G401.6 (cell line): Measurements from ENCODE around the gene SREBF2.

Experiments
- FAIRE-seq: peaks from 2 replicates; lab custom pipeline; 2012; peaks lifted over from hg19 to GRCh38; lab: Jason Lieb, UNC

The SREBF2 gene

DNA sequence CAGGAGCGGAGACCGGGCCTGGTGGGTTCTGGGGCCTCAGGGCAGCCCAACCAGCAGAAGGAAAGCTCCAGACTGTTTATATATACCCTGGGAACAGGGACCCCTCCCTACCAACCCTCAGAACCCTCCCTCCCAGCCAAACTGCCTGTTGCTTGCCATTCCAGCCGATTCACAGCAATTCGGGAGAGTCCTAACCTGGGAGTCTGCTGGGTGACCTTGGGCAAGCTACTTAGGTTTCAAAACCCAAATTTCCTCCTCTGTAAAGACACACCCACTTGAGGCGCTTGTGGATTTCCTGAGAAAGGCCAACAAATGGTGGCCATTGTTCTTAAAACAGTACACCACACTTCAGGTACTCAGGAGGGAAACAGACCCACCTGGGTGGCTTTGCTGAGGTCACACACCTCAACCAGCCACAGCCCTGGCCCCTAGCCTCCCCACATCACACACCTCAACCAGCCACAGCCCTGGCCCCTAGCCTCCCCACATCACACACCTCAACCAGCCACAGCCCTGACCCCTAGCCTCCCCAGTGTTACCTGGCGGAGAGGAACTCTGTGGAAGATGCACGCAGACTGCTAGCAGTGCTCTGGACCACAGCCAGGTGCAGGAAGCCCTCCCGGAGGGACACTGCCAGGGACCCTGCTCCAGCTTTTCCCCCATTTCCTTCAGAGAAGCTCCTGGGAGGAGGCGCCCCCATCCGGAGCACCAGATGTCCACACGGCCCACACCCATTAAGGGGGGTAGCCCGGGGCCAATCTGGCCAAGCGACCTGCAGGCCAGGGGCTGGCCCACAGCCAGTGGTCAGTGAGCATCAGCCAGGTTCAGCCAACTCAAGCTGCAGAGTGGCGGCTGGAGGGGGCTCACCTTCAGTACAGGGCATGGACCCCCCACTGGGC is 75.8 kb downstream of the SREBF2 start:
- no peak for FAIRE-seq

GRCh38 chr22:41909310-41910049 is 76.6 kb downstream of the SREBF2 start:
- FAIRE-seq: no peak

DNA sequence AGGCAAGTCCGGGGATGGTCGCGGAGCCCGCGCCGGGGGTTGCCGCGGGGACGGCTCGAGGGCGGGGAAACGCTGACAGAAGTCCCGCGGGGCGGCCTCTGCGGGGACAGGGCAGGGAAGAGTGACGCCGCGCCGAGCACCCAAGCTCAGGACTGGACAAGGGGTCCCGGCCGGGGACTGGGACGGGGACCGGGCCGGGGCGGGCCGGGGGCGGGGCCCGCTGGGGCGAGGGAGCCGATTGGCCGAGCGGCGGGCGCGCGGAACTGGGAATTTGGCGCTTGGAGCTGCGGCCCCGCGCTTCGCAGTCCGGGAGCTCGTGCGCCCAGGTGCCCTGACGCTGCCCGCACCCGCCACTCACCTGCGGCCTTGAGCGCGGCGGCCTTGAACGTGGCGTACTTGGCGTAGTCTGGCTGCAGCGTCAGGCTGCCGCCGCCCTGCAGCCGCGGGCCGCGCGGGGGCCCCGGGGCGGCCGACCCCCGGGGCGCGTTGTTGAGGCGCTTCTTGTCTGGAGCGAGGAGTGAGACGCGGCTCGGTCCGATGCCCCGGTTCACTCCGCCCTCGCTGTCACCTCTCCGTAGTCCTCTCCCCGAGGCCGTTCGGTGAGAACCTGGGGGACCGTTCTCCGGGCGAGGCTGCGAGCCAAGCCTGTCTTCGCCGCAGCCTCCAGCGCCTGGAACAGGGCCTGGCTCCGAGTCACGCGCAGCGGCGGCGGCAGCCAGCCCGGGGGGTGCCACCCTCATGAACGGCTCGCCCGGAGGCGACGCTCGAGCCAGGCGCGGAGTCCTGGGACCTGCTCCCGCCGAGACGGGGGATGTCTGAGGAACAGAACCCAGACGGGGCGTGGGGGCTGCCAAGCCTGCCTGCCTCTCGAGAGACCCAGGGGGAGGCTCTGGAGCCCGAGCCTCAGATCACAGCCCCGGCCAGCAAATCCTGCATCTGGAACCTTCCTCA is 77.4 kb downstream of the SREBF2 start:
- no peak for FAIRE-seq

DNA sequence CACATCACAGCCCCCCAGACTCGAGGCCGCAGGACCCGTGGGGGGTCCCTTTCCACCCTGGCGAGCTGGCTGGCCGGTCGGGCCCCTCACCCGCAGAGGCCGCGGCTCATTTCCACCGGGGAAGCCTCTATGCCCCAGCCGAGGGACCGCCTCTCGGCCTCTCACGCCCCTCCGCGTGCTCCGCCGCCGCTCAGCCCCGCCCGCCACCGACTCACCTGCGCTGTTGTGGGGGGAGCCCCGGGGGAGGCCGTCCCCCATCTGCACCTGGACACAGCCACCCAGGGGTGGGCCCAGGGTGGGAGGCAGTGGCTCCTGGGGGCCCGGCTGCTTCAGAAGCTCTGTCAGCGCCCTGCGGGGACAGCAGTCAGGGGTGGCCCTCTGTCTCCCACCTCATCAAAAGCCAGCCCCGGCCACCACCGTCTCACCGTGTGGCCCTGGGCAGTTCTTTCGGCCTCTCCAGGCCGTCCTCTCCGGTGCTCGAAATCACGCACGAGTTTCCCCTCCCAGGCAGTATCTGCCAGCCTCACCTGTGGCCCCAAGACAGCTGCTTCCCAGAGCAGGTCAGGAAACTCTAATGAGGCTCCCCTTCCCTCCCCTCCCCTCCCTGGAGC is 78.2 kb downstream of the SREBF2 start:
- FAIRE-seq: no peak

GRCh38 chr22:41912338-41913039 is 79.6 kb downstream of the SREBF2 start:
- FAIRE-seq: no peak

DNA sequence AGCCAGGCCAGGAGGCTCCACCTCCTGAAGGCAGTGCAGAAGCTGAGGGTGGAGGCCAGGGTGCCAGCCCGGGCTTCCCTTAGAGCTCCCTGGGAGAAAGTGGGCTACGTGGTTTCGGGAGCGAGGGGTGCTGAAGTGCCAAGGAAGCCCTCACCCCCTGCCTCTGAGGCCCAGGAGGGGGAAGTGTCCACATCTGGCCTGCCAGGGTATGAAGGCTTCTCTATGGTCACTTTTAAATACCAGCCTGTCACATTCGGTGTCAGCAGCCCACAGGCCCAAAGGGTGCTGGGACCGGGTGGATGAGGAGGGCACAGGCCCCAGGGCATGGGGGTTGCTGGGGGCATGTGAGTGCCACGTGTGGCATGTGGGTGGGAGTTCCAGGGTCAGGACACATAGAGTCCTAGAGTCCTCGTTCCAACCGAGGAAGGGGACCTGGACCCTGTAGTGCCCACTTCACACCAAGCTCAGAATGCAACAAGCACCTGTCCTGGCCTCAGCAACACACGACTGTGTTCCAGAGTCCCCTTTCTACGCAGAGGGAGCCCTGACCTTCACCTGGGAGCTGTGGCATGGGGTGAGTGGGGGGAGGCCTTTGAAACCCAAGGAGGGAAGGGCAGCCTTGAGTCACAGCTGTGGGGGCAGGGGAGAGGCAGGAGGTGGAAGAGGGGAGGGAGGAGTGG is 80.3 kb downstream of the SREBF2 start:
- no peak for FAIRE-seq

GRCh38 chr22:41913842-41914534 is 81.1 kb downstream of the SREBF2 start:
- no peak for FAIRE-seq

DNA sequence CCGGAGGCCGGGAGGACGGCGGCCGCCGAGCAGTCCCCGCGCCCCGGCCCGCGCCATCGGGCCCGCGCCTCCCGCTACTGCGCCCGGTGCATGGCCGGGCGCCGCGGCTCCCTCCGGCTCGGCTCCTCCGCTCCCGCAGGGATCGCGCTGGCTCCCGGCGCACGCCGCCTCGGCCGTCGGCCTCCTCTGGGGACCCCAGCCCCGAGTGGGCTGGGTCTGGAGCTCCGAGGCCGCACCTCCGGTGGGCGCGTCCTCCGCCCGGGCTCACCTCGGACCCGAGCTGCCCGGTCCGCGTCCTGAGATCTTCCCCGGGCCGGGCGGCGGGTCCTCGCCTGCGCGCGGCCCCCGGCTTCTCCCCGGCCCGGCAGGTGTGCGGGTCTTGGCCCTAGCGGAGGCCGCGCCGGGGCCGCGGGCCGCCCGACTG is 81.7 kb downstream of the SREBF2 start:
- no peak for FAIRE-seq

GRCh38 chr22:41915035-41915785 is 82.3 kb downstream of the SREBF2 start, which contains the start of gene SHISA8:
TSS of gene SHISA8 (minus strand) at chr22:41915074. CDS start at chr22:41914667, 407 bp downstream.
- FAIRE-seq: no peak

- FAIRE-seq: no peak
These were observed 83.0 kb downstream of the SREBF2 start for GRCh38 chr22:41915786-41916493.

- no peak for FAIRE-seq
These were observed 83.9 kb downstream of the SREBF2 start for GRCh38 chr22:41916745-41917358.

DNA sequence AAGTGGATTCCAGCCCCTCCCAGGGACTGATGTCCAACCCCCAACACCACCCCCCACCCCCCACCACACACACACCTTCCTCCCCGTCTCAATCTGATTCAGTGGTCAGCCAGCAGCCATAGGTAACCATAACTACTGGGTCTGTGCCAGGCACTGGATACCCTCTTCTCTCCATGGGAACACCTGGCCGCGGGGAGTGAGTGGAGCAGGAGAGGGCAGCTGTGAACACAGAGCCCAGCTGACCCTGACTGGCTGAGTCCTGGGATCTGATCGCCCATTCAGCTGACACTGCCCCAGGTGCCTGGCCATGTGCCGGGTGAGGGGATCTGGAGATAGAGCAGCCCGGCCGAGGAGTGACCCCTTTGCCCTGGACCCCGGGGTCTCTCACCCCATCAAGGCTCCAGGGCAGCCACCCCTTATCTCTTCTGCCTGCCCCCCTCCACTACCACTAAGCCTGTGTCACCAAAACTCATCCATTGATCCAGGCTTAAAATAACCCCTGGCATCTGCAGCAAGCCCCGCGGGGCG is 84.5 kb downstream of the SREBF2 start:
- FAIRE-seq: no peak

DNA sequence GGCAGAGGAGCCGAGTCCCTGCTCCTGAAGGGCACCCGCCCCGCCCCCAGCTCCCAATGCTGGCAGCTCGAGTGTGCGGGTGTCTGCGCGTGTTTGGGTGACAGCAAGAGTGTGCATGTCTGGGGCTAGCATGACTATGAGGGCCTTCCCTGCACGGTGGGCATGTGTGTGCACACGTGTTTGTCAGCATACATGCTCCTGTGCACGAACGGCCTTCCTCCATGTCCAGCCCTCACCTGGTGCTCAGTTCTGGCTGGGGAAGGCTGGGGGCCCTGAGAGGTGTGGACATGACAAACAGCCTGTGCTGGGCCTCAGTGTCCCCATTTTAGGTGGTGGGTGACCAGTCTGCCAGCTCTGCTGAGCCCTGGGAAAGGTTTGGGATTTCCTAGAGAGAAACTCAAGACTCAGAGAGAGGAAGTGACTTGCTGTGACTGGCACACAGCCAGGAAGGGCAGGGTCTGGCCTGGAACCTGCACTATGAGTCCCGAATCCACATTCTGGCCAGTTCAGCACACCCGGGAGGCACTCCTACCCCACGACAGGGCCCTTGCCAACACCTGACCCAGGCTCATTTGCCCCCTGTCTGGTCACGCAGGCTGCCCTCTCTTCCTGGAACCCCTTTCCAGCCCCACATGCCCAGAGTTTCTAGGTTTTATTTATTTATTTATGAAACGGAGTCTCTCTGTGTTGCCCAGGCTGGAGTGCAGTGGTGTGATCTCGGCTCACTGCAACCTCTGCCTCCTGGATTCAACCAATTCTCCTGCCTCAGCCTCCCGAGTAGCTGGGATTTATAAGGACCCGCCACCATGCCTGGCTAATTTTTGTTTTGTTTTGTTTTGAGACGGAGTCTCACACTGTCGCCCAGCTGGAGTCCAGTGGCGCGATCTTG is 85.2 kb downstream of the SREBF2 start:
- no peak for FAIRE-seq

DNA sequence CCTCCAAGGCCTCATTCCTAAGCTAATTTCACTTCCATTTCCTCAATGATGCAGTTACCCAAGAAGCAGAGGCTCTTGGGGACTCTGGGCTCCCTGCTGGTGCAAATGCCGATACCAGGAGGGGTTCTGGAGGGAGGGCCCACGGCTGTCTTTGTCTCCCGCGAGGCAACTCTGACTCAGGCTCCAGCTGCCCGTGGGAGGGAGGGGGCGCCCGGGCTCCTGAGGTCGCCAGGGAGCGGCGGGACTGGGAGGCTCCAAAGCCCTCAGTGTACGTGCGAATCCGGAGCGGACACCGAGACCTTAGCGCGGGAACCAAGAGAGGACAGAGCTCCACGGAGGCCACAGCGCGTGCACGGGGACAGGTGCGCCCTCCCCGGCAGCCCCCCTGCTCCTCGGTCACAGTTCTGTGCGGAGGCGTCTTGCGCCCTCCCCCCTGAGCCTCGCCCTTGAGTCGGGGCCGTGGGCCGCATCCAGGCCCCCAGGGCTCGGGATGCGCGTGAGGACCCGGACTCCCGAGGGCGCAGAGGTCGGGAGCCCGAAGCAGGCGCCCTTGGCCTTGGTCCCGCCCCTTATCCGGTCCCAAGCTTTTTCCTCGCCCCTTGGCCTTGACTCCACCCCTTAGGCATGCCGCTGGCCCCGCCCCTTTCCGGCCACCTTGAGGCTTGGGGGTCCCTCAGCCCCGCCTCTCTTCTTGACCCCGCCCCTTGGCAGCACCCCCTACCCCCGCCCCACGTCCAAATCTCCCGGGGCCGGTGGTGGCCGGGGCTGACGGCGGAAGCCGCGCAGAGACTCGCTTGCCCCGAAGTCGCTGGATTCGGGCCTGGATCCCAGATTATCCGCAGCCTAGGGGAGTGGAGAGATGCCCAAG is 86.7 kb downstream of the SREBF2 start:
- no peak for FAIRE-seq

DNA sequence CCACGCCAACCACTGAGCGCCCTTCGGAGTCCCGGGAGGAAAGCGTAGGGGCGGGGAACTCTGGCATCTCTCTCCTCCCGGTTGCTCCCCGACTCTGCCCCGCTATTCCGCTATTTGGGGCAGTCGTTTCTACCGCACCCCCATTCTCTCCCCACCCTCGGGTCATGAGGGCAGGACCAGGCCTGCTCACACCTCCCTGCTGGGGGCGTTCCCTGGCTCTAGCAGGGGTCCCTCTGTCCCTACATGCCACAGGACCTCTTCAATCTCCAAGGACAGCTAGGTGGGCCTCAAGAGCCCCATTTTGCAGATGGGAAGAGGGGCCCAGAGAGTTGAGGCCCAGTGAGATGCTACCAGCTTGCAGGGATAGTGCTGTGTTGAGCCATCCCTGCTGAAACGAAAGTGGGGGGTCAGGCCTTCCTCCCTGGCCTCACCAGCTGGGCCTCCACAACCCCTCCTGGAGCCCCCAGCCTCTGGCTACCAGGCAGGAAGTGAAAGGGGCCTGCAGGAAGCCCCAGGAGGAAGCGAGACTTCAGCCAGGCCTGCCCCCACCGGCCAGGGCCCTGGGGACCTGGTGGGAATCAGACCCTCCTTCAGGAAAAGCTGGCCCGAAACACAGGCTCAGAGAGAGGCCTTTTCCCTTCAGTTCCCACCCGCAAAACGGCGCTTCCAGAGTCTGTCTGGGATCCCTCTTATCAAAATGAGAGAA is 87.5 kb downstream of the SREBF2 start:
- no peak for FAIRE-seq
